ENCODE measurements around the gene CHCHD10.

DNA sequence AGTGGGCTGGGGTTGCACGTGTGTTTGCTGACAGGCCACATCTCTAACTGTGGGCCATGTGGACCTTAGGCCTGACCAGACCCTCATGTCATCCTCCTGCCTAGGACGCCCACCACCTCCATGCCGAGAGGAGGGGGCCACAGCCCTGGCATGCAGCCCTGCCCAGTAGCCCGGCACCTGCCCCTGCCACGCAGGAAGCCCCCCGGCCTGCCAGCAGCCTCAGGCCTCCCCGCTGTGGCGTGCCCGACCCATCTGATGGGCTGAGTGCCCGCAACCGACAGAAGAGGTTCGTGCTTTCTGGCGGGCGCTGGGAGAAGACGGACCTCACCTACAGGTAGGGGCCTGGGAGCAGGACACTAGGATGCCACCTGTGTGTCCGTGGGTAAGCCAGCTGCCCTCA, 11.3 kb upstream of the CHCHD10 start:
- TF ChIP-seq JUND (IDR thresholded peaks at IDR 0.05) (no peak), ZBTB33 (IDR thresholded peaks at IDR 0.05) (no peak), CTCF (IDR thresholded peaks at IDR 0.05; ENCODE audit: low read depth, low read length, missing input control) (no peak), YY1 (IDR thresholded peaks at IDR 0.05) (no peak), REST (IDR thresholded peaks at IDR 0.05) (no peak), RAD21 (IDR thresholded peaks at IDR 0.05) (no peak), SP1 (IDR thresholded peaks at IDR 0.05) (no peak)
- TF ChIP-seq, protein P1, sequence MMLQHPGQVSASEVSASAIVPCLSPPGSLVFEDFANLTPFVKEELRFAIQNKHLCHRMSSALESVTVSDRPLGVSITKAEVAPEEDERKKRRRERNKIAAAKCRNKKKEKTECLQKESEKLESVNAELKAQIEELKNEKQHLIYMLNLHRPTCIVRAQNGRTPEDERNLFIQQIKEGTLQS (IDR thresholded peaks at IDR 0.05) = no peak
